Type B pancreatic cell (in vitro differentiated cells): Measurements from ENCODE around the gene CHRND. TPM values are rescaled to one million over a fixed set of nuclear protein-coding genes. Genes with fewer than 3 reads are reported as not detected.

Source experiments
- DNase-seq: peaks from one replicate; pipeline ENCODE4 v3.0.0; 2021; ENCODE audit warnings: mixed read lengths; ENCODE audit not compliant: unreplicated experiment; ENCODE audit errors: extremely low spot score
- H3K27ac Mint-ChIP-seq: 2 replicates; pipeline ENCODE4 v1.8.0; 2021; ENCODE audit warnings: mild to moderate bottlenecking, mixed read lengths
- H3K27me3 Mint-ChIP-seq: 2 replicates; pipeline ENCODE4 v1.8.0; 2021; ENCODE audit warnings: mixed read lengths
- H3K36me3 Mint-ChIP-seq: 2 replicates; pipeline ENCODE4 v1.8.0; 2021; ENCODE audit warnings: mixed read lengths
- H3K4me1 Mint-ChIP-seq: one replicate; pipeline ENCODE4 v1.8.0; 2021; ENCODE audit warnings: mixed read lengths; ENCODE audit not compliant: unreplicated experiment
- H3K4me3 Mint-ChIP-seq: 2 replicates; pipeline ENCODE4 v1.8.0; 2021; ENCODE audit warnings: mild to moderate bottlenecking, mixed read lengths
- H3K9me3 Mint-ChIP-seq: 2 replicates; pipeline ENCODE4 v1.8.0; 2021; ENCODE audit warnings: mixed read lengths
- total RNA-seq: library from RNA; stranded (reverse); gene quantifications from 2 replicates; pipeline ENCODE4 v1.2.1, GENCODE V29; 2021; ENCODE audit warnings: low replicate concordance
- TF ChIP-seq, protein P1 (sequence below): fragments of 200-600 bp; sonication (generic); conservative IDR thresholded peaks from 2 replicates; pipeline ENCODE4 v1.5.0; 2021; ENCODE audit warnings: antibody characterized with exemption, mild to moderate bottlenecking

The CHRND gene
- total RNA-seq, 1 donor from 2014 or later: 0.60 TPM

DNA sequence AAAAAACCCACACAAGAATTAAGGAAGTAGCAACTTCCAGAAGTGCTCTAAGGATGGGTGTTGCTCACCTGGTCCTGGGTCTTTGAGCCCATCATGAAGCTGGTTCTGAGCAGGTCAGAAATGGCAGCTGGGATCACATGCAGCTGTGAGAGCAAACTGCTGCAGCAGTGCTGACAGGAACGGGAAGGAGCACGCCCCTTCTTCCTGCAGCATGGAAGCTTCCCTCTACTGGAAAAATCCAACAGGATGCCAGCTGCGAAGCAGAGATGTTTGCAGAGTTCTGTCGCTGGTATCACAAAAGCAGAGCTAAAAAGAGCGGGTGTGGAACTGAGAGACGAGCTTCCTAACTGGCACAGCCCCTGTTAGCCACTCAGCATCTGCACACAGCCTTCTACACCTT is 58.3 kb downstream of the CHRND start:
- Mint-ChIP-seq H3K9me3 (no peaks in the 10 kb centered on the region), H3K27ac (no peak overlapping the region)
- TF ChIP-seq, protein P1, sequence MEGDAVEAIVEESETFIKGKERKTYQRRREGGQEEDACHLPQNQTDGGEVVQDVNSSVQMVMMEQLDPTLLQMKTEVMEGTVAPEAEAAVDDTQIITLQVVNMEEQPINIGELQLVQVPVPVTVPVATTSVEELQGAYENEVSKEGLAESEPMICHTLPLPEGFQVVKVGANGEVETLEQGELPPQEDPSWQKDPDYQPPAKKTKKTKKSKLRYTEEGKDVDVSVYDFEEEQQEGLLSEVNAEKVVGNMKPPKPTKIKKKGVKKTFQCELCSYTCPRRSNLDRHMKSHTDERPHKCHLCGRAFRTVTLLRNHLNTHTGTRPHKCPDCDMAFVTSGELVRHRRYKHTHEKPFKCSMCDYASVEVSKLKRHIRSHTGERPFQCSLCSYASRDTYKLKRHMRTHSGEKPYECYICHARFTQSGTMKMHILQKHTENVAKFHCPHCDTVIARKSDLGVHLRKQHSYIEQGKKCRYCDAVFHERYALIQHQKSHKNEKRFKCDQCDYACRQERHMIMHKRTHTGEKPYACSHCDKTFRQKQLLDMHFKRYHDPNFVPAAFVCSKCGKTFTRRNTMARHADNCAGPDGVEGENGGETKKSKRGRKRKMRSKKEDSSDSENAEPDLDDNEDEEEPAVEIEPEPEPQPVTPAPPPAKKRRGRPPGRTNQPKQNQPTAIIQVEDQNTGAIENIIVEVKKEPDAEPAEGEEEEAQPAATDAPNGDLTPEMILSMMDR: no peak

More for the DNA sequence above, 58.3 kb downstream of the CHRND start:
- no peak for DNase-seq
- Mint-ChIP-seq H3K27me3 (no peaks in the 10 kb centered on the region), H3K4me3 (no peak overlapping the region), H3K4me1 (no peaks in the 10 kb centered on the region), H3K36me3 (peaks cover 18% of the 10 kb centered on the region)

Other genes with a start within 250 kb of the CHRND start
- gene ALPP, start 147.4 kb upstream of the CHRND start, total RNA-seq: 0.27 and 1.5 TPM in 2 replicates
- gene ALPG, start 119.3 kb upstream of the CHRND start, total RNA-seq: 0.14 and 0.88 TPM in 2 replicates
- gene ALPI, start 70.0 kb upstream of the CHRND start, total RNA-seq: 1.5 and 6.5 TPM in 2 replicates
- 7.8 and 9.6 TPM in 2 replicates for gene ECEL1, start 38.3 kb upstream of the CHRND start, total RNA-seq
- gene PRSS56, start 5.8 kb upstream of the CHRND start, total RNA-seq: 0.34 TPM in 1 of 2 replicates, not detected in the other
- 0.50 and 0.87 TPM in 2 replicates for gene CHRNG, start 13.5 kb downstream of the CHRND start, total RNA-seq
- gene TIGD1, start 24.4 kb downstream of the CHRND start, total RNA-seq: 7.2 and 10.8 TPM in 2 replicates
- 77.1 and 83.1 TPM in 2 replicates for gene EIF4E2, start 24.5 kb downstream of the CHRND start, total RNA-seq
- gene EFHD1, start 107.4 kb downstream of the CHRND start, total RNA-seq: 2.5 and 6.0 TPM in 2 replicates
- 60.7 and 65.7 TPM in 2 replicates for gene GIGYF2, start 171.2 kb downstream of the CHRND start, total RNA-seq